PFSK-1 (cell line): ENCODE data around the gene BAIAP2L1.

ENCODE experiments used
- FOXP2 ChIP-seq: optimal IDR thresholded peaks from 2 replicates; pipeline ENCODE3; 2011; ENCODE audit warnings: borderline replicate concordance, control low read depth, inconsistent platforms; ENCODE audit not compliant: insufficient read depth; ENCODE audit errors: extremely low read length, extremely low read depth
- POLR2AphosphoS5 ChIP-seq: IDR thresholded peaks from 2 replicates; pipeline ENCODE4 v1.6.1; 2012; ENCODE audit warnings: low read depth, mild to moderate bottlenecking, control low read depth, low read length, moderate library complexity
- SIN3A ChIP-seq: IDR thresholded peaks from 2 replicates; pipeline ENCODE4 v1.6.1; 2012; ENCODE audit warnings: mild to moderate bottlenecking, low read length, moderate library complexity, borderline replicate concordance; ENCODE audit not compliant: insufficient read depth
- TAF1 ChIP-seq: IDR thresholded peaks from 2 replicates; pipeline ENCODE4 v1.6.1; 2012; ENCODE audit warnings: low read length, control low read depth, borderline replicate concordance; ENCODE audit not compliant: insufficient read depth
- TF ChIP-seq, protein P1 (sequence below), 2 experiments: IDR thresholded peaks; 2 replicates each; pipeline versions ENCODE4 v1.6.1 to v1.8.0; 2011 to 2012; ENCODE audit warnings: low read depth in 2 of 2, low read length in 2 of 2, control low read depth in 1 of 2, inconsistent platforms in 1 of 2, mild to moderate bottlenecking in 1 of 2, moderate library complexity in 1 of 2; ENCODE audit not compliant: insufficient read depth in 1 of 2

- TF ChIP-seq, protein P1, sequence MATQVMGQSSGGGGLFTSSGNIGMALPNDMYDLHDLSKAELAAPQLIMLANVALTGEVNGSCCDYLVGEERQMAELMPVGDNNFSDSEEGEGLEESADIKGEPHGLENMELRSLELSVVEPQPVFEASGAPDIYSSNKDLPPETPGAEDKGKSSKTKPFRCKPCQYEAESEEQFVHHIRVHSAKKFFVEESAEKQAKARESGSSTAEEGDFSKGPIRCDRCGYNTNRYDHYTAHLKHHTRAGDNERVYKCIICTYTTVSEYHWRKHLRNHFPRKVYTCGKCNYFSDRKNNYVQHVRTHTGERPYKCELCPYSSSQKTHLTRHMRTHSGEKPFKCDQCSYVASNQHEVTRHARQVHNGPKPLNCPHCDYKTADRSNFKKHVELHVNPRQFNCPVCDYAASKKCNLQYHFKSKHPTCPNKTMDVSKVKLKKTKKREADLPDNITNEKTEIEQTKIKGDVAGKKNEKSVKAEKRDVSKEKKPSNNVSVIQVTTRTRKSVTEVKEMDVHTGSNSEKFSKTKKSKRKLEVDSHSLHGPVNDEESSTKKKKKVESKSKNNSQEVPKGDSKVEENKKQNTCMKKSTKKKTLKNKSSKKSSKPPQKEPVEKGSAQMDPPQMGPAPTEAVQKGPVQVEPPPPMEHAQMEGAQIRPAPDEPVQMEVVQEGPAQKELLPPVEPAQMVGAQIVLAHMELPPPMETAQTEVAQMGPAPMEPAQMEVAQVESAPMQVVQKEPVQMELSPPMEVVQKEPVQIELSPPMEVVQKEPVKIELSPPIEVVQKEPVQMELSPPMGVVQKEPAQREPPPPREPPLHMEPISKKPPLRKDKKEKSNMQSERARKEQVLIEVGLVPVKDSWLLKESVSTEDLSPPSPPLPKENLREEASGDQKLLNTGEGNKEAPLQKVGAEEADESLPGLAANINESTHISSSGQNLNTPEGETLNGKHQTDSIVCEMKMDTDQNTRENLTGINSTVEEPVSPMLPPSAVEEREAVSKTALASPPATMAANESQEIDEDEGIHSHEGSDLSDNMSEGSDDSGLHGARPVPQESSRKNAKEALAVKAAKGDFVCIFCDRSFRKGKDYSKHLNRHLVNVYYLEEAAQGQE (IDR thresholded peaks at IDR 0.05; ENCODE audit: insufficient read depth in 1 of 2, low read depth in 2 of 2, low read length in 2 of 2): no peak
- TF ChIP-seq POLR2AphosphoS5: no peak
- no peak for TF ChIP-seq FOXP2
- no peak for TF ChIP-seq TAF1
- no peak for TF ChIP-seq SIN3A
Measured at GRCh38 chr7:98254516-98254915, 146.4 kb downstream of the BAIAP2L1 start.
